ENCODE data around the gene C16orf54. TPM values are rescaled to one million over a fixed set of nuclear protein-coding genes. Genes with fewer than 3 reads are reported as not detected.

The C16orf54 gene
- total RNA-seq, 1 experiment from 2014 or later = 0.18 TPM

DNA sequence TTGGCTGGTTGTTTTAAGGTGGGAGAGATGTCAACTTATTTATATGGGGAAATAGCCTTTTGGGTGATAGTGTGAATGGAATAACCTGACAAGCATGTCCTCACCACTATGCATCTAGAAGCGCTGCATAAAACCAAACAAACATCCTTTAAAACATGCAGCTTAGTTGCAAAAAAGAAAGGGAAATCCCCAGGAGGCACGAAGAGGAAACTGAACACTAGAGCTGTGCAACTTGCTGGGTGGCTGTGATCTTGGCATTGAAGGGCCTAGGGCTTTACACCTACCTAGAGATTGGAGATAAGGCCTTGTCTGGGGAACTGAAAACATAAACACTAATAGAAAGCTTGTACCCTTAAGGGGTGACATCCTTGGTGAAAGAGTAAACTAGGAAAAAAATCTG lies 7.3 kb downstream of the C16orf54 start:
- in situ Hi-C loops (cut with HindIII; ENCODE audit: low pct_unique_long_range_greater_than_20kb, low sequenced_read_pairs) (no loop called here), intact Hi-C loops (cut with micrococcal nuclease; ENCODE audit: unreplicated experiment) (no loop called here)
- DNase-seq (ENCODE audit: low read depth, low spot score) (no peak), ATAC-seq (no peak)
- Histone ChIP-seq H3K9me3 (ENCODE audit: control insufficient read depth, insufficient read depth, low read depth, low read length) (no peaks in the 10 kb centered on the region), H3K27me3 (ENCODE audit: control insufficient read depth, insufficient read depth, low read length) (no peaks in the 10 kb centered on the region), H3K4me1 (ENCODE audit: control insufficient read depth, insufficient read depth, low read length) (no peaks in the 10 kb centered on the region), H3K36me3 (ENCODE audit: control insufficient read depth, insufficient read depth, low read length) (no peaks in the 10 kb centered on the region), H3K27ac (ENCODE audit: low read length) (no peak overlapping the region), H3K4me3 (ENCODE audit: low read depth in 2 of 2, low read length in 2 of 2) (no peak overlapping the region)
- ChIA-PET POLR2A (interaction anchor here (0.6 kb wide), 1 partner anchor 125 kb away, joined by 12 read pairs; no protein-coding TSS in a partner anchor), CTCF (no interaction called here)
- TF ChIP-seq, protein P1, sequence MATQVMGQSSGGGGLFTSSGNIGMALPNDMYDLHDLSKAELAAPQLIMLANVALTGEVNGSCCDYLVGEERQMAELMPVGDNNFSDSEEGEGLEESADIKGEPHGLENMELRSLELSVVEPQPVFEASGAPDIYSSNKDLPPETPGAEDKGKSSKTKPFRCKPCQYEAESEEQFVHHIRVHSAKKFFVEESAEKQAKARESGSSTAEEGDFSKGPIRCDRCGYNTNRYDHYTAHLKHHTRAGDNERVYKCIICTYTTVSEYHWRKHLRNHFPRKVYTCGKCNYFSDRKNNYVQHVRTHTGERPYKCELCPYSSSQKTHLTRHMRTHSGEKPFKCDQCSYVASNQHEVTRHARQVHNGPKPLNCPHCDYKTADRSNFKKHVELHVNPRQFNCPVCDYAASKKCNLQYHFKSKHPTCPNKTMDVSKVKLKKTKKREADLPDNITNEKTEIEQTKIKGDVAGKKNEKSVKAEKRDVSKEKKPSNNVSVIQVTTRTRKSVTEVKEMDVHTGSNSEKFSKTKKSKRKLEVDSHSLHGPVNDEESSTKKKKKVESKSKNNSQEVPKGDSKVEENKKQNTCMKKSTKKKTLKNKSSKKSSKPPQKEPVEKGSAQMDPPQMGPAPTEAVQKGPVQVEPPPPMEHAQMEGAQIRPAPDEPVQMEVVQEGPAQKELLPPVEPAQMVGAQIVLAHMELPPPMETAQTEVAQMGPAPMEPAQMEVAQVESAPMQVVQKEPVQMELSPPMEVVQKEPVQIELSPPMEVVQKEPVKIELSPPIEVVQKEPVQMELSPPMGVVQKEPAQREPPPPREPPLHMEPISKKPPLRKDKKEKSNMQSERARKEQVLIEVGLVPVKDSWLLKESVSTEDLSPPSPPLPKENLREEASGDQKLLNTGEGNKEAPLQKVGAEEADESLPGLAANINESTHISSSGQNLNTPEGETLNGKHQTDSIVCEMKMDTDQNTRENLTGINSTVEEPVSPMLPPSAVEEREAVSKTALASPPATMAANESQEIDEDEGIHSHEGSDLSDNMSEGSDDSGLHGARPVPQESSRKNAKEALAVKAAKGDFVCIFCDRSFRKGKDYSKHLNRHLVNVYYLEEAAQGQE (IDR thresholded peaks at IDR 0.05; ENCODE audit: insufficient read depth in 1 of 2, low read depth in 2 of 2, low read length in 1 of 2) = no peak
- TF ChIP-seq, protein P2, sequence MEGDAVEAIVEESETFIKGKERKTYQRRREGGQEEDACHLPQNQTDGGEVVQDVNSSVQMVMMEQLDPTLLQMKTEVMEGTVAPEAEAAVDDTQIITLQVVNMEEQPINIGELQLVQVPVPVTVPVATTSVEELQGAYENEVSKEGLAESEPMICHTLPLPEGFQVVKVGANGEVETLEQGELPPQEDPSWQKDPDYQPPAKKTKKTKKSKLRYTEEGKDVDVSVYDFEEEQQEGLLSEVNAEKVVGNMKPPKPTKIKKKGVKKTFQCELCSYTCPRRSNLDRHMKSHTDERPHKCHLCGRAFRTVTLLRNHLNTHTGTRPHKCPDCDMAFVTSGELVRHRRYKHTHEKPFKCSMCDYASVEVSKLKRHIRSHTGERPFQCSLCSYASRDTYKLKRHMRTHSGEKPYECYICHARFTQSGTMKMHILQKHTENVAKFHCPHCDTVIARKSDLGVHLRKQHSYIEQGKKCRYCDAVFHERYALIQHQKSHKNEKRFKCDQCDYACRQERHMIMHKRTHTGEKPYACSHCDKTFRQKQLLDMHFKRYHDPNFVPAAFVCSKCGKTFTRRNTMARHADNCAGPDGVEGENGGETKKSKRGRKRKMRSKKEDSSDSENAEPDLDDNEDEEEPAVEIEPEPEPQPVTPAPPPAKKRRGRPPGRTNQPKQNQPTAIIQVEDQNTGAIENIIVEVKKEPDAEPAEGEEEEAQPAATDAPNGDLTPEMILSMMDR (IDR thresholded peaks at IDR 0.05) = no peak
- no peak for TF ChIP-seq SIN3A (IDR thresholded peaks at IDR 0.05; ENCODE audit: borderline replicate concordance, insufficient read depth, low read depth, low read length)
- no TSS peak for BruUV-seq (replicated peaks)

DNA sequence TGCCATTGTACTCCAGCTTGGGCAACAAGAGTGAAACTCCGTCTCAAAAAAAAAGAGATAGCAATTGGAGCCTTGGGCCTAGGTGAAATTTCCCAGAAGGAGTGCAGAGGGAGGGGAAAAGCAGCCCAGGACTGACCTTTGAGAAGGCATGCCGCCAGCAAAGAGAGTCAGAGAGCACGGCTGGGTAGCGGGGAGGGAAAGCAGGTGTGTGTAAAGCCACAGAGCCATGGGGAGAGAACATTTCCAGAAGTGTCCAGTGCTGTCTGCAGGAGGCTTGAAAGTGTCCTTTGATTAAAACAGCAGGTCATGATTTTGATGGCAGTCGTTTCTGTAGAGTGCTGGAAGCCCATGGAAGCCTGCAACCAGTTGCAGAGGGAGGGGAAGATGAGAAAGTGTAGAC lies 8.1 kb downstream of the C16orf54 start:
- Histone ChIP-seq H3K27me3 (ENCODE audit: control insufficient read depth, insufficient read depth, low read length) (no peaks in the 10 kb centered on the region), H3K27ac (ENCODE audit: low read length) (no peak overlapping the region), H3K4me1 (ENCODE audit: control insufficient read depth, insufficient read depth, low read length) (no peaks in the 10 kb centered on the region), H3K36me3 (ENCODE audit: control insufficient read depth, insufficient read depth, low read length) (no peaks in the 10 kb centered on the region), H3K9me3 (ENCODE audit: control insufficient read depth, insufficient read depth, low read depth, low read length) (no peaks in the 10 kb centered on the region), H3K4me3 (ENCODE audit: low read depth in 2 of 2, low read length in 2 of 2) (no peak overlapping the region)
- no peak for ATAC-seq
- CTCF ChIA-PET = no interaction called here
- no TSS peak for BruUV-seq (replicated peaks)
- TF ChIP-seq POLR2AphosphoS5 (IDR thresholded peaks at IDR 0.05; ENCODE audit: low read depth, low read length) (no peak), SIN3A (IDR thresholded peaks at IDR 0.05; ENCODE audit: borderline replicate concordance, insufficient read depth, low read depth, low read length) (no peak)
- TF ChIP-seq, protein P2 (IDR thresholded peaks at IDR 0.05) = no peak
- in situ Hi-C loops (cut with HindIII; ENCODE audit: low pct_unique_long_range_greater_than_20kb, low sequenced_read_pairs) (no loop called here), intact Hi-C loops (cut with micrococcal nuclease; ENCODE audit: unreplicated experiment) (no loop called here)
- DNase-seq (ENCODE audit: low read depth, low spot score) = no peak
- POLR2A ChIA-PET = no interaction called here

DNA sequence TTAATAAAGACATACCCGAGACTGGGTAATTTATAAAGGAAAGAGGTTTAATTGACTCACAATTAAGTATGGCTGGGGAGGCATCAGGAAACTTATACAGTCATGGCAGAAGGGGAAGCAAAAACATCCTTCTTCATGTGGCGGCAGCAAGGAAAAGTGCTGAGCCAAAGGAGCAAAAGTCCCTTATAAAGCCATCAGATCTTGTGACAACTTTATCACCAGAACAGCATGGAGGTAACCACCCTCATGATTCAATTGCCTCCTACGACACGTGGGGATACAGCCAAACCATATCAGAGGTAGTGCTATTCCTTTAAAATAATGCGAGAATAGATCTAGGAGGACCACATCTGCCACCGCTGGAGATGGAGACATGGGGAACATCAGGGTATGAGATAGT lies 9.0 kb downstream of the C16orf54 start:
- no peaks in the 10 kb centered on the region for H3K4me1 ChIP-seq (ENCODE audit: control insufficient read depth, insufficient read depth, low read length)
- DNase-seq (ENCODE audit: low read depth, low spot score) = no peak
- no peaks in the 10 kb centered on the region for H3K9me3 ChIP-seq (ENCODE audit: control insufficient read depth, insufficient read depth, low read depth, low read length)
- H3K36me3 ChIP-seq (ENCODE audit: control insufficient read depth, insufficient read depth, low read length) = no peaks in the 10 kb centered on the region
- POLR2A ChIA-PET = no interaction called here
- BruUV-seq (replicated peaks) = no TSS peak
- intact Hi-C loops (cut with micrococcal nuclease; ENCODE audit: unreplicated experiment) = no loop called here
- TF ChIP-seq SIN3A (IDR thresholded peaks at IDR 0.05; ENCODE audit: borderline replicate concordance, insufficient read depth, low read depth, low read length) = no peak
- no peak for TF ChIP-seq TCF7L2 (IDR thresholded peaks at IDR 0.05; ENCODE audit: low read depth, low read length)
- TF ChIP-seq, protein P1 (IDR thresholded peaks at IDR 0.05; ENCODE audit: insufficient read depth in 1 of 2, low read depth in 2 of 2, low read length in 1 of 2) = no peak
- TF ChIP-seq, protein P2 (IDR thresholded peaks at IDR 0.05) = no peak
- TF ChIP-seq POLR2AphosphoS5 (IDR thresholded peaks at IDR 0.05; ENCODE audit: low read depth, low read length) = no peak
- H3K27me3 ChIP-seq (ENCODE audit: control insufficient read depth, insufficient read depth, low read length) = no peaks in the 10 kb centered on the region
- in situ Hi-C loops (cut with HindIII; ENCODE audit: low pct_unique_long_range_greater_than_20kb, low sequenced_read_pairs) = no loop called here
- CTCF ChIA-PET = no interaction called here
- no peak overlapping the region for H3K27ac ChIP-seq (ENCODE audit: low read length)
- no peak for ATAC-seq
- no peak overlapping the region for H3K4me3 ChIP-seq (ENCODE audit: low read depth in 2 of 2, low read length in 2 of 2)

All from Panc1 (cell line).